Keratinocyte (primary cell): ENCODE measurements around the gene CAMK2G.

Experiments used
- CTCF ChIP-seq, 3 experiments: IDR thresholded peaks in 1 of 3; conservative IDR thresholded peaks in 1 of 3; optimal IDR thresholded peaks in 1 of 3; 2 replicates in 2 of 3; 3 replicates in 1 of 3; pipeline versions ENCODE3 to v1.5.1; 2011; ENCODE audit warnings: low read length in 3 of 3, mild to moderate bottlenecking in 3 of 3, moderate library complexity in 2 of 3, control low read depth in 1 of 3, inconsistent platforms in 1 of 3; ENCODE audit not compliant: insufficient read depth in 2 of 3; ENCODE audit errors: extremely low read depth in 1 of 3
- EZH2 ChIP-seq: IDR thresholded peaks from one replicate; pipeline ENCODE4 v1.6.1; 2012; ENCODE audit warnings: inconsistent platforms, mild to moderate bottlenecking, low read length, moderate library complexity

- TF ChIP-seq CTCF (optimal IDR thresholded peaks at IDR 0.05 in 1 of 3, IDR thresholded peaks at IDR 0.05 in 1 of 3, conservative IDR thresholded peaks at IDR 0.05 in 1 of 3; ENCODE audit: extremely low read depth in 1 of 3, insufficient read depth in 2 of 3, low read length in 3 of 3) (no peak), EZH2 (no peak)
These were observed 28.0 kb upstream of the CAMK2G start for GRCh38 chr10:73902351-73902750.
